GM12878 (cell line): ENCODE results near the gene SELENOH. TPM values are rescaled to one million over a fixed set of nuclear protein-coding genes. Genes with fewer than 3 reads are reported as not detected.

ENCODE experiments used
- ATF2 ChIP-seq: IDR thresholded peaks from 2 replicates; pipeline ENCODE4 v1.6.1; 2012; ENCODE audit warnings: low read length, inconsistent platforms
- BCL3 ChIP-seq: IDR thresholded peaks from 2 replicates; pipeline ENCODE4 v1.6.1; 2011; ENCODE audit warnings: borderline replicate concordance, low read depth, mild to moderate bottlenecking, moderate library complexity, low read length; ENCODE audit not compliant: insufficient read depth, poor library complexity, severe bottlenecking
- E2F8 ChIP-seq: fragments of 450-650 bp; IDR thresholded peaks from 2 replicates; pipeline ENCODE4 v1.6.1; 2018; ENCODE audit warnings: mild to moderate bottlenecking, low read depth, moderate library complexity; ENCODE audit not compliant: partially characterized antibody
- GABPA ChIP-seq: IDR thresholded peaks from 2 replicates; pipeline ENCODE4 v1.6.1; 2014; ENCODE audit warnings: antibody characterized with exemption, low read depth, mild to moderate bottlenecking, inconsistent platforms
- IKZF2 ChIP-seq, 2 experiments: fragments of 450-650 bp; IDR thresholded peaks; 2 replicates each; pipeline ENCODE4 v1.6.1; 2017; ENCODE audit warnings: mild to moderate bottlenecking in 2 of 2, moderate library complexity in 2 of 2
- MAX ChIP-seq: IDR thresholded peaks from 2 replicates; pipeline ENCODE4 v1.6.1; 2012; ENCODE audit warnings: low read depth, low read length, improper control_type of control experiment
- MEF2B ChIP-seq: fragments of 450-650 bp; IDR thresholded peaks from 2 replicates; pipeline ENCODE4 v1.6.1; 2018; ENCODE audit warnings: mild to moderate bottlenecking, moderate library complexity; ENCODE audit not compliant: partially characterized antibody, poor library complexity, severe bottlenecking
- MTA3 ChIP-seq: IDR thresholded peaks from 2 replicates; pipeline ENCODE4 v1.6.1; 2012; ENCODE audit warnings: low read length, inconsistent platforms, borderline replicate concordance
- MXI1 ChIP-seq: fragments of 150-350 bp; IDR thresholded peaks from 2 replicates; pipeline ENCODE4 v1.6.1; 2011; ENCODE audit warnings: low read depth, mild to moderate bottlenecking, inconsistent platforms, low read length, improper control_type of control experiment
- MYB ChIP-seq: fragments of 150-350 bp; IDR thresholded peaks from 2 replicates; pipeline ENCODE4 v1.6.1; 2014; ENCODE audit warnings: mild to moderate bottlenecking, low read depth, low read length, borderline replicate concordance
- MYC ChIP-seq: IDR thresholded peaks from 2 replicates; pipeline ENCODE4 v1.6.1; 2011; ENCODE audit warnings: mild to moderate bottlenecking, low read length, moderate library complexity, inconsistent platforms; ENCODE audit not compliant: insufficient read depth, insufficient replicate concordance, insufficient read length, severe bottlenecking
- NFYA ChIP-seq: IDR thresholded peaks from 2 replicates; pipeline ENCODE4 v1.6.1; 2011; ENCODE audit warnings: low read depth, mild to moderate bottlenecking, low read length, improper control_type of control experiment, borderline replicate concordance
- NFYB ChIP-seq: IDR thresholded peaks from 2 replicates; pipeline ENCODE4 v1.6.1; 2011; ENCODE audit warnings: low read depth, mild to moderate bottlenecking, low read length, improper control_type of control experiment, moderate library complexity; ENCODE audit not compliant: insufficient read depth
- NR2C1 ChIP-seq: fragments of 450-650 bp; IDR thresholded peaks from 2 replicates; pipeline ENCODE4 v1.6.1; 2017; ENCODE audit warnings: antibody characterized with exemption, mild to moderate bottlenecking, moderate library complexity
- NRF1 ChIP-seq: conservative IDR thresholded peaks from 2 replicates; pipeline ENCODE4 v1.6.1; 2011; ENCODE audit warnings: mild to moderate bottlenecking, low read depth, low read length, improper control_type of control experiment
- POLR2AphosphoS5 ChIP-seq: IDR thresholded peaks from 2 replicates; pipeline ENCODE4 v1.6.1; 2011; ENCODE audit warnings: mild to moderate bottlenecking, low read length, inconsistent platforms
- RELA ChIP-seq: fragments of 450-650 bp; IDR thresholded peaks from 2 replicates; pipeline ENCODE4 v1.8.0; 2014; ENCODE audit warnings: borderline replicate concordance; ENCODE audit not compliant: partially characterized antibody
- RUNX3 ChIP-seq: IDR thresholded peaks from 2 replicates; pipeline ENCODE4 v1.6.1; 2012; ENCODE audit warnings: low read length, inconsistent platforms
- SKIL ChIP-seq: fragments of 450-650 bp; IDR thresholded peaks from 2 replicates; pipeline ENCODE4 v1.6.1; 2017; ENCODE audit warnings: mild to moderate bottlenecking, low read depth, inconsistent platforms; ENCODE audit not compliant: poor library complexity, severe bottlenecking
- USF1 ChIP-seq: IDR thresholded peaks from 2 replicates; pipeline ENCODE4 v1.6.1; 2011; ENCODE audit warnings: borderline replicate concordance, low read depth, mild to moderate bottlenecking, moderate library complexity, mixed read lengths, low read length; ENCODE audit not compliant: insufficient read depth; ENCODE audit errors: extremely low read length
- polyA plus RNA-seq, 11 experiments: library from polyadenylated mRNA; depleted of rRNA in 4 of 11; unstranded in 6 of 11; stranded (reverse) in 5 of 11; fragments of >200 nt; fragmentation: Nextera tagmentation in 4 of 11; fragmentation: Illumina TruSeq in 1 of 11; extraction: Ambion mirVana in 4 of 11; extraction: Trizol in 1 of 11; gene quantifications; 1 replicate in 1 of 11; 2 replicates in 10 of 11; pipeline versions ENCODE4 v1.2.1 to v1.2.3, GENCODE V29; 2011 to 2016; ENCODE audit warnings: inconsistent platforms in 2 of 11, missing spikeins in 2 of 11, low read depth in 1 of 11
- total RNA-seq, 4 experiments: library from RNA; depleted of rRNA in 3 of 4; stranded (reverse); fragments of >200 nt in 3 of 4; fragmentation: Illumina TruSeq in 1 of 4; extraction: Trizol in 1 of 4; gene quantifications; 2 replicates each; pipeline versions ENCODE4 v1.2.1 to v1.2.3, GENCODE V29; 2013 to 2021

Gene SELENOH
- total and polyA plus RNA-seq, 10 of the 15 experiments (the other 5 are each of a cell fraction or from before 2014, with no cell fraction given): 20.3 to 458 (median 200) TPM

- TF ChIP-seq MAX: no peak
- peak; percentile 71 for TF ChIP-seq GABPA
- TF ChIP-seq NFYB: no peak
- peak; percentile 99 for TF ChIP-seq ATF2
- peak; percentile 53 for TF ChIP-seq MEF2B
- TF ChIP-seq E2F8: no peak
- TF ChIP-seq SKIL: peak; percentile 98
- TF ChIP-seq MYB: 0 out of 2 replicates have a peak, but pooled peaks have one; percentile 42
- TF ChIP-seq NRF1: peak; percentile 59
- TF ChIP-seq MXI1: peak; percentile 68; the same call in 1 of the 2 replicates
- TF ChIP-seq MYC: no peak
- TF ChIP-seq RELA: no peak
- TF ChIP-seq NR2C1: no peak
- no peak for TF ChIP-seq USF1
- TF ChIP-seq RUNX3: peak; percentile 99
- TF ChIP-seq IKZF2 (IDR thresholded peaks at IDR 0.05): peak; percentile 86 to 87
- TF ChIP-seq BCL3: peak; percentile 45
- no peak for TF ChIP-seq NFYA
- TF ChIP-seq MTA3: peak; percentile 69; the same call in 1 of the 2 replicates
- TF ChIP-seq POLR2AphosphoS5: peak; percentile 80
Measured at GRCh38 chr11:57792060-57792541, 50.8 kb downstream of the SELENOH start (continued).
